GM19452 (cell line): ENCODE measurements around the gene ARID5B.

ENCODE experiments used
- ATAC-seq: cut with Tn5 transposase; IDR thresholded peaks from one replicate; pipeline ENCODE4 v1.9.1; 2021; ENCODE audit not compliant: unreplicated experiment

ARID5B gene

GRCh38 chr10:62008946-62009345 is 107.4 kb downstream of the ARID5B start:
- ATAC-seq: no peak

GRCh38 chr10:62010366-62010765 is 108.9 kb downstream of the ARID5B start:
- no peak for ATAC-seq

- ATAC-seq: no peak
Measured at GRCh38 chr10:62011558-62011957, 110.1 kb downstream of the ARID5B start.

- ATAC-seq: no peak
Measured at GRCh38 chr10:62012318-62012717, 110.8 kb downstream of the ARID5B start.

GRCh38 chr10:62014510-62014909 is 113.0 kb downstream of the ARID5B start:
- no peak for ATAC-seq

DNA sequence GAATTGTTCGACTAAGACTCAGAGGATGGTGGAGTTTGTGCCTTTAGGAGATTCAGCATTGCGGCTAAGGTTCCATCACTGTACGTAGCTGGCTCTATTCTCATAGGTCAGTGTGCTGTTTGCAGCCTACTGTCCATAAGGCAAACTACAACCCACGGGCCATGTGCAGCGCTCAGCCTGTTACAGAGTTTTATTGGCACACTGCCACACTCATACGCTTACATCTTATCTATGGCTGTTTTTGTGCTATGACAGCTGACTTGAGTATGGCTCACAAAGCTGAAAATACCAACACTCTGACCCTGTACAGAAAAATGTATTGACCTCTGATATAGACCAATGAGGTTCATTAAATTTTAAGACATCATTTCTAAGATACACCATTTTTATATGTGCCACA is 114.5 kb downstream of the ARID5B start:
- no peak for ATAC-seq

- ATAC-seq: peak; percentile 53
Measured at GRCh38 chr10:62016623-62017490, 115.4 kb downstream of the ARID5B start.

DNA sequence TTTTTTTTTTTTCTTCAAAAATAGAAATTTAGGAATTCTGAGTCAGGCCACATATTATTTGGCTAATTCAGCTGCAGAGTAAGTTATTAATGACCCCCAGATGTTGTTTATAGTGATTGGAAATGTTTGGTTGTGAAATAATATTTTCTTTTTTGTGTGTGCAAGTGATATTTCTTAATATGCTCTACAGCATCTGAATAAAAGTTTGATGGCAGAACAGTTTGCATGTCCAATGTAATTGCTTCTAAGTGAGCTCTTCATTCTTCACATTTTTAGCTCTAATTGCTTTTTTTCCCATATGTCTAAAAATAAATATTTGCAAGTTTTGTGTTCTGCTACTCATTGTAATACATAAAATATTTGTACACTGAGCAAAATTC is 116.0 kb downstream of the ARID5B start:
- ATAC-seq: no peak

- no peak for ATAC-seq
Measured at GRCh38 chr10:62018131-62018911, 116.8 kb downstream of the ARID5B start.

DNA sequence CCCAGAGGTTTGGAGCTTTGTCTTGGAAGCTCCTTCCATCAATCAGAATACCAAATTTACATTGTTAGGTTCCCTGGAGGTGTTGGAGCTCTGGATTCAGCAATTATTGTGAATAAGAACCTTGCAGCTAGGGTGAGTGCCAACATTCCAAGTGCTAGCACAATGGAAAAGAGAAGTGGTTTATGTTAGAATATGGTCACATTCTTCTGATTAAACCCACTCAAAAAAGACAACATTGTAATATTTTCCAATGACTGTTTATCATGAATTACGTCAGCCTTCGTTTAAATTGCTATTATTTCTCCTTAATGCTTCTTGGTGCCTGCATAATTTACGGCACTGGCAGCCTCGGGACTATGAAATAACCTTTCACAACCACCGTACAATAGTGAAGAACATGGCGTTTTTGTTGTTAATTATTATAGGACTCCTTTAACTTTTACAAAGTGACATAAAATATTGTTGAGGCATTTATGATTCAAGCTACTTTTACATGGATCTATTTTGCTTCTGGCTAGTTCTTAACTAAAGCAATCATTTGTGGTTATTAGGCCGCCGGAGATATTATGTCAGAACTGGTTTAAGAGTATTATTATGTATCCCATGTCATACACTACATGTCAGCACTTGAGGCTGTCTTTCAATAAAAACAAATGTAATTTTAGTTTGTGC is 117.7 kb downstream of the ARID5B start:
- ATAC-seq: no peak

DNA sequence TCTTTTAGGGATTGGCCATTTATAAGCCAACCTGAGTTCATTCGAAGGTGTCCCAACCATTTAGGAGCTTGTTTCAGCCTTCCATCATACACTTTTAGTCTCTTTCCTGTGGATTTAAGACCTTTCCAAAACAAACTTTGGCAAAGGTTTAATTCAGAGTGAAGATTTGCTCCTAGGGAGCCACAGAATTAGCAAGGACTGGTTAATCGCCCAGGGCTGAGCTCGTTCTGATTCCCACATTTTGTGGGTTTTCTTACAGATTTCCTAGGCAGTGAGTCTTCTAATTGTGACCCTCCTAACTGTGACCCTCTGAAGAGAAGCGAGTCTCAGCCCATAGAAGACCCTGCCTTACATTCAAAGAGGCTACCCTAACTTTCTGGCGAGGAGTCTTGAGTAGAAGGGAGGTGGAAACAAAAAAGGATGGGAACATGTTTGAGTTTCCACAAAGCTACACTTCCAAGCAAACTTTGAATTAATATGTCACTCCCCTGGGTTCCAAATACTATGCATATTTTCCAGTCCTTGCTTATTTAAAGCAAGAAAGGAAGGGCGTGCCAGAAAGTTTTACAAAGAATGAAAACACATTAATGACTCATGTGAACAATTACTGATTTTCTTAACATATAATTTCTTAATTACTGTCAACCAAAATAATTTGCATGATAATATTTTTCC is 118.3 kb downstream of the ARID5B start:
- ATAC-seq: no peak

DNA sequence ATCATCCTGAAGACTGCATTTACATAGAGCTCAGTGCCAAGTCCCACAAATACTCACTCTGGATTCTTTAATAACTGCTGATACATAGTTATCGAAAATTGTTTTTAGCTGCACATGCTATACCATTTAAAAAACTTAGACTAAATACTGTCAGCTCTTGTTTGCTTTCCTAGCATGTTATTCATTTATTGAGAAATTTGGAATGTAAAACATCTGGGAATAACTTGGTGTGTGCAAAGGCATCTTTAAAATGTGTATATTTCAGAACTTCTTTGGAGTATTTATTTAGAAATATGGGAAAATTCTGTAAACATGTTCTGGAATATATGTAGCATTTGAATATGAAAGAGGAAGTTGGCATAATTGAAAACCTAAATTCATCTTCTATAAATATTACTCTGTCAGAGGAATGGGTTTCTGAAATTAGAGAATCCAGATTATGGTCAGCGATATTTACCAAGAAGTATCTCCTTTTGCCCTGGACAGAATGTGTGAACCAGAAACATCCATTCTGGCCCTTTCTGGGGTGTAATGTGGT is 119.7 kb downstream of the ARID5B start:
- ATAC-seq: no peak

DNA sequence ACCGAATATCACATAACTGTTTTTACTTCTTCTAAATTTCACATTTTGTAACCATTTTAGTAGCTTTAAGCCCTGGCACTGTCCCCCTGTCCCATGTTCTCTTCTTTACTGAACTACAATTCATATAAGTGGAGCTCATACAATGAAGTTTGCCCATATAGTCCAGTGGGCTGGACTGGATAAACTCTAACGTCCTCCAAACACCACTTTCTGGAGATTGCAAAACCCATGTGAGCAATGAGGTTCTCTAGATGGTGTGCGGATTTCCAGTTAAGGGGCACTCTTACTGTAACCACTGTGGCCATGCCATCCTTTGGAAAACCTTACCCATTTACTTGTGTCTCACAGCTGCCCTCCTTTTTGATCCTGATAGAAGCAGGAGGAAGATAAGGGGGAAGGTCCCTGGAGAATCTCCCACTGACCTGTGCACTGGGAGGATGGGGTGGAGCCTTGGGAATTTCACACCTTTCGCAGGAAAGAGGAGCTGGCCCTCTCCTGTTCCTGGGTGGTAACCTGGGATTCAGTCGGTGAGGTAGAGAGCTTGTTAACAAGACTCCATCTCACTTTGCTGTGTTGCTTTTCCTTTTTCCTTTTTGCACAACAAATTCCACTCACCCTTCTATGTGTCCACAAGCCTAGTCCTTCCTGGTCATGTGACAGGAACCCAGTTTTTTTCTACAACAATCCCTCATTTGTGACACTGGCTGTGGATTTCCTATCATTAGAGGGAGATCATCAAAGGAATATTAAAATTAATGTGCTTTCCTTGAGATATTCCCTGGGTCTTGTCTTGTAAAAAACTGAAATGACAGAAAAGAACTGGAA is 120.7 kb downstream of the ARID5B start:
- no peak for ATAC-seq

GRCh38 chr10:62022830-62023229 is 121.3 kb downstream of the ARID5B start:
- ATAC-seq: no peak

- ATAC-seq: no peak
Measured at GRCh38 chr10:62023329-62023728, 121.8 kb downstream of the ARID5B start.

DNA sequence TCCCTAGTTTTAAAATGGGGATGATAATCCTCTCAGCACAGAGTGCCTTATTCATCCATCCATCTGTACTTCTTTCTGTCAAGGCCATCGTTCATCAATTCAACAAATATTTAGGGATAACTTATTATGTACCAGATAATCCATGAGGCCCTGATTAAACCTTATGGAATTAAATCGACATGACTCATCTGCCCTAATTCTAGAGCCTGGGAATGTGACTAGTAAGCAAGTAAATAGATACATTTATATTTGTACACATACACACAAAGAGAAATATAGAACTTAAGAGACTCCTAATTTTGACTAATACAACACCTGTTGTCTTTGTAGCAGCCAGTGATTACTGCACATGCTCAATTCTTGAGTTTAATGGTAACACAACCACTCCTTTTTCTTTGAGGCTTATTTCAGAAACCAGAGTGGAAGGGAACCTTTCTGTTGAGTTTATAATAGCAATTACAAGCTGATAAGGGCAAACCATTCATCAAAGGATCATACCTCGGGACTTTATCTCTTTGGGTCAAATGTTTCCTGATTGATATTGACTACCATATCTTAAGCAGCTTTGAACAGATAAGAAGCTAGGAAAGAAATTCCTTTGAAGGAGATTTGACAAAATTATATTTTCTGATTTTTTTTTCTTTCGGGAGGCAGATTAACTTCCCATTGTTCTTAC is 122.7 kb downstream of the ARID5B start:
- ATAC-seq: no peak

- ATAC-seq: no peak
Measured at GRCh38 chr10:62025134-62025794, 123.8 kb downstream of the ARID5B start.

DNA sequence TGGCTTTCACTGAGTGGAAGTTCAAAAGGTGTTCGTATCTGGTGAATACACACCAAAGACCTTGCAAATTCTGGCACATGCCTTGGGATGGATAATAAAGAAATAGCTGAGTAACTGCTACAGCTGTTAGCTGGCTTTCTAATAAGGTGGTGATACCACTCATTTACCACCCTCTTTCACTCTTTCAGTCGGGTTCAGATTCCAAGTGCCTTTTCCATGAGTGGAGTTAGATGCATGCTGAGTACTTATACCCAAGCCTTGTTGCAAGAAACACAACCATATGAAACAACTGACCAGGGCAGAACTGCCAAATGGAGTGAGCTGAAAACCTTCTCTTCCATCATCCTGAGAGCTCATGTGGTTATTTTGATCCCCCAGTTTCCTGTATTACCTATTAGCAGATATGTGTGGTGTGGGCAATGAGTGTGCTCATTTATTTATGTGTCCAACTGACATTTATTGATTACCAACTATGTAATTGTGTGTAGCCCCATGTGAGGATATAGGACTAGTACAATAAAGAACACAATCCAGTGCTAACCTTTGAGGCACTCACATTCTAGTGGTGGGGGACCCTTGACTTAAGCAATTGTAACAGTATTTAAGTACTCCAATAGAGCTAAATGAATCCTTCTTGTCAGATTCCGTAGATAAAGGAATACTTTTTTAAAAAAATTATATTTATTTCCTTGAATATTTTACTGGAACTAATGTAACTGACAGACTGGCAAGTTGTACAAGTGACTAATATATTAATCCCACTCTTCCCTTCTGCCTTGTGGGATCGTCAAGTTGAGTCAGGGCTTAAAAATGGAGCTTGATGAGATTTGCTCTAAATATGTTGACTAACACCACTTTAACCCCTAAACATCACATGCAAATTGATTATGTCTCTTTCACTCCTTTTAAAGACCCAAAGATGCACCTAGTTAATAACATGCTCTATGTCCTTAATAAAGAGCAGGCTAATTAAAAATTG is 124.7 kb downstream of the ARID5B start:
- no peak for ATAC-seq
